Heart left ventricle (tissue), 16 donors: ENCODE measurements around the gene OPCML. TPM values are rescaled to one million over a fixed set of nuclear protein-coding genes. Genes with fewer than 3 reads are reported as not detected.

Experiments used
- ATAC-seq, 4 donors: fragments of 200-7000 bp; cut with Tn5 transposase; one replicate each; pipeline ENCODE4 v1.9.1; 2020 to 2022; ENCODE audit warnings: moderate library complexity in 4 of 4, mild to moderate bottlenecking in 3 of 4, moderate number of reproducible peaks in 1 of 4
- DNase-seq, 5 donors: peaks; one replicate each; pipeline ENCODE4 v3.0.0-alpha.2; 2020
- H3K27ac ChIP-seq, 12 donors: fragments of 200-600 bp; sonication (generic) in 4 of 12; one replicate each; pipeline versions ENCODE4 v1.5.0 to v1.8.0; 2016 to 2022; ENCODE audit warnings: mild to moderate bottlenecking in 2 of 12
- H3K27me3 ChIP-seq, 9 donors: fragments of 200-600 bp; sonication (generic) in 2 of 9; one replicate each; pipeline versions ENCODE4 v1.5.1 to v1.8.0; 2016 to 2022; ENCODE audit warnings: mild to moderate bottlenecking in 3 of 9
- H3K36me3 ChIP-seq, 9 donors: fragments of 200-600 bp; sonication (generic) in 2 of 9; one replicate each; pipeline versions ENCODE4 v1.5.0 to v1.8.0; 2018 to 2022; ENCODE audit warnings: mild to moderate bottlenecking in 2 of 9
- H3K4me1 ChIP-seq, 12 donors: fragments of 200-600 bp; sonication (generic) in 4 of 12; one replicate each; pipeline versions ENCODE4 v1.5.0 to v1.8.0; 2016 to 2022; ENCODE audit warnings: mild to moderate bottlenecking in 3 of 12
- H3K4me3 ChIP-seq, 12 donors: fragments of 200-600 bp; sonication (generic) in 4 of 12; one replicate each; pipeline versions ENCODE4 v1.5.0 to v1.8.0; 2017 to 2022; ENCODE audit warnings: mild to moderate bottlenecking in 9 of 12, moderate library complexity in 4 of 12
- H3K9me3 ChIP-seq, 12 donors: fragments of 200-600 bp; sonication (generic) in 4 of 12; one replicate each; pipeline versions ENCODE4 v1.5.0 to v1.8.0; 2016 to 2022; ENCODE audit warnings: mild to moderate bottlenecking in 1 of 12
- CTCF ChIP-seq, 12 donors: fragments of 200-600 bp; sonication (generic) in 4 of 12; IDR thresholded peaks; one replicate each; pipeline versions ENCODE4 v1.5.0 to v1.8.0; 2018 to 2022; ENCODE audit warnings: antibody characterized with exemption in 12 of 12, mild to moderate bottlenecking in 5 of 12
- POLR2A ChIP-seq, 2 donors: fragments of 450-650 bp; IDR thresholded peaks; one replicate each; pipeline ENCODE4 v1.6.1; 2017; ENCODE audit warnings: antibody characterized with exemption in 2 of 2, mild to moderate bottlenecking in 2 of 2, moderate library complexity in 2 of 2
- WGBS, 4 donors: extraction: QIAGEN DNeasy Blood & Tissue Kit in 2 of 4; methylation state at CpG; one replicate each; pipeline versions ENCODE4 v1.1.5 to v1.1.7; 2013 to 2018; 5-methylcytosine and 5-hydroxymethylcytosine counted together
- intact Hi-C, 10 donors: fragments of 100-400 bp; cut with DNase I; formaldehyde crosslinking; loops; one replicate each; pipeline versions ENCODE4 v1.11.1 to v1.14.2; 2022
- polyA plus RNA-seq, 2 donors: library from polyadenylated mRNA; stranded (reverse); fragments of 200-250 nt; gene quantifications; one replicate each; pipeline ENCODE4 v1.2.3, GENCODE V29; 2013
- total RNA-seq, 9 donors: library from RNA; depleted of rRNA in 2 of 9; stranded (reverse); fragments of >200 nt in 2 of 9; fragmentation: NEBNext Ultra II Directional in 3 of 9; extraction: Animal tissue kit (Norgen Biotek cat#: 25700) in 3 of 9; gene quantifications; one replicate each; pipeline versions ENCODE4 v1.1.0 to v1.2.4, GENCODE V29; 2016 to 2023
- donor health status: ischemic (EF 13 %, LVEDD 7.1; RV severe dilation, severe dysfunction).
- donor health status: healthy with polysubstance abuse.
- donor health status: DM: no; HTN: yes; CAD: no.
- donor health status: DM: no; HTN: no; CAD: no.
- donor health status: ischemic (EF 25% LVEDD 6.9; RV normal size, moderate dysfunction).
- donor health status: ischemic (EF 25% LVEDD 5.7; RV mildly dilated, moderate dysfunction).
- donor health status: healthy.
- donor health status: DM: yes; HTN: yes; CAD: no.
- donor health status: ischemic (EF 35%, LVEDD 5.7; RV mildly dilated, moderate dysfunction).
- donor health status: nonischemic (EF 11% LVEDD 7.7; RV severe dilation, severe dysfunction).
- donor health status: DM: yes; HTN: yes; CAD: no.
- donor health status: PGD.
- donor health status: ischemic (EF 29% LVEDD 5.4; RV normal size, mild dysfunction).
- donor health status: nonischemic (EF 23%, LVEDD 6.1; RV moderate dilation, normal function).

The OPCML gene
- total and polyA plus RNA-seq, 11 donors: 0.04 to 1.3 (median 0.23) TPM; not detected in 3

DNA sequence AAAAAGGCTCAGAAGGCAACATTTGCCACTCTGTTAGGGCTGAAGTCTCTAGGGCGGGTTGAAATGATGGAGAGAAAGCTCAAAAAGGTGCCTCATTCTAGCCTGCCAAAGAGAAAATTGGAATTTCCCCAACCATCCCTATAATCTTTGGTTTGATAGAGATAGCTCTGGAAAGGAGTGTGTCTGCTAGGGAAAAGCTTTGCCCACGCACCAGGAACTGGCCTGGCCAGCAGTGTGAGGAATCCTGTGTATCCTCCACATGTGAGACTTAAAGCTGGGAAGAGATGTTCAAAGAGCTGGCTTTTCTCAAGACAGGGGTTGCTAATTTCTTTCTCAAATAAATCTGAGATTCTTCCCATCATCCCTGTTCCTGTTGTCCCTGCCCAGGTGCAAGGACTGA is 193.7 kb downstream of the OPCML start:
- intact Hi-C loops: no loop called here
- DNase-seq: no peak
- whole genome bisulfite sequencing, 4 donors: 68 to 79% (median 72%) methylated on average over 2 of the region's 2 CpGs

GRCh38 chr11:133337951-133338418 is 194.3 kb downstream of the OPCML start:
- ATAC-seq (no peak), DNase-seq (no peak)
- TF ChIP-seq POLR2A (IDR thresholded peaks at IDR 0.05) (no peak), CTCF (IDR thresholded peaks at IDR 0.05) (no peak)
- Histone ChIP-seq H3K36me3 (no peaks in the 10 kb centered on the region), H3K4me3 (no peak overlapping the region), H3K9me3 (no peaks in the 10 kb centered on the region), H3K4me1 (no peaks in the 10 kb centered on the region), H3K27ac (no peak overlapping the region), H3K27me3 (no peaks in the 10 kb centered on the region)
- 68 to 77% (median 72%) methylated on average over 7 of the region's 7 CpGs for WGBS, 4 donors
- intact Hi-C loops: no loop called here

More for the DNA sequence above, 193.7 kb downstream of the OPCML start:
- Histone ChIP-seq H3K9me3 (no peaks in the 10 kb centered on the region), H3K36me3 (no peaks in the 10 kb centered on the region), H3K27ac (no peak overlapping the region), H3K4me1 (no peaks in the 10 kb centered on the region), H3K4me3 (no peak overlapping the region), H3K27me3 (no peaks in the 10 kb centered on the region)
- TF ChIP-seq CTCF (IDR thresholded peaks at IDR 0.05) (no peak), POLR2A (IDR thresholded peaks at IDR 0.05) (no peak)
- no peak for ATAC-seq

DNA sequence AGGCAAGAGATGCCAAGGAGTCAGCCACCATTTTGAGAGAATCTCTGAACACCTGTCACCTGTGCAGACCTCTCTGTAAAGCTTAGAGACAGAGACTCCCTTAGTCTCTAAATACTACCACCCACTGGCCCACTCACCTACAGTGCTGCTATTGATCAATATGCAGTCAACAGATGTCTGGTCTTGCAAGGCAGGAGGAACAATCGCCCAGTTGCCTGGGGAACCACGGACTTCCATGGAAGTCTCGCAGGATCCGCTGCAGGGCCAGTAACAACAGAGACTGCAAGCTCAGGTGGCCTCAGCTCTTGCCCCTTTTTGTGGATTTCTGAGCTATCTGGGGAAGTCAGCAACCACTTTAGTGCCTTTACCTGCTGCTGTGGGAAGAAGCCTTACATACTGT is 195.1 kb downstream of the OPCML start:
- H3K9me3 ChIP-seq: no peaks in the 10 kb centered on the region
- intact Hi-C loops: no loop called here
- ATAC-seq: no peak
- WGBS, 4 donors: 90 to 98% (median 92%) methylated on average over 4 of the region's 4 CpGs
- H3K27ac ChIP-seq: no peak overlapping the region
- no peak overlapping the region for H3K4me3 ChIP-seq
- H3K27me3 ChIP-seq: no peaks in the 10 kb centered on the region
- TF ChIP-seq POLR2A (IDR thresholded peaks at IDR 0.05): no peak
- TF ChIP-seq CTCF (IDR thresholded peaks at IDR 0.05): no peak
- H3K4me1 ChIP-seq: no peaks in the 10 kb centered on the region
- H3K36me3 ChIP-seq: no peaks in the 10 kb centered on the region
- no peak for DNase-seq

DNA sequence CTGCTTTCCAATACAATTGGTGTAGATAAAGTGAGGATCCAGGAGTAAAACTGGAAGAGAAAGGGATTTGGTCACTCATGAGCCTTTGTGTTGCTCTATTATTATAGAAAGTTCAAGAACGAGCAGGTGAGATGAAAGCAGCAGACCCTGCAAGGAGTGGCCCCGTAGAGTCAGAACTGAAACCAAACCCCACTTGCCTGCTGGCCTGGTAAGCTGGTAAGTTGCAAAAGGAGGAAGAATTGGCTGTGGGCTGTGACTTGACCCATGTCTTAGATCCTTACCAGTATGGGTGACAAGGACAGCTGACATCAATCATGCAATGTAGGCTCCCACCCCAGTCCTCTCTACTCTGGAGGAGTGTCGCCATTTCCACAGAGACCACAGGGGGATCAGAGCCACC is 201.3 kb downstream of the OPCML start:
- H3K9me3 ChIP-seq: no peaks in the 10 kb centered on the region
- WGBS, 4 donors: 74 to 82% (median 80%) methylated on average over 3 of the region's 3 CpGs
- no peak for DNase-seq
- H3K4me1 ChIP-seq: no peaks in the 10 kb centered on the region
- intact Hi-C loops: no loop called here
- H3K27me3 ChIP-seq: no peaks in the 10 kb centered on the region
- H3K4me3 ChIP-seq: no peak overlapping the region
- no peak overlapping the region for H3K27ac ChIP-seq
- TF ChIP-seq POLR2A (IDR thresholded peaks at IDR 0.05): no peak
- TF ChIP-seq CTCF (IDR thresholded peaks at IDR 0.05): no peak
- no peaks in the 10 kb centered on the region for H3K36me3 ChIP-seq
- no peak for ATAC-seq
